Measurements from ENCODE around the gene LSM5.

- TF ChIP-seq CTCF (conservative IDR thresholded peaks at IDR 0.05 in 1 of 2, IDR thresholded peaks at IDR 0.05 in 1 of 2; ENCODE audit: low read depth in 1 of 2, low read length in 2 of 2) (no peak), EZH2 (IDR thresholded peaks at IDR 0.05; ENCODE audit: low read length, missing control alignments) (no peak)
Measured at GRCh38 chr7:32495298-32496051, 5.3 kb upstream of the LSM5 start, which contains the start of gene AVL9.

Measured in fibroblast of lung (primary cell).